K562 (cell line): ENCODE measurements around the gene MCEE.

Experiments used
- BRCA1 ChIP-seq, 2 experiments: fragments of 450-650 bp in 1 of 2; sonication (generic) in 1 of 2; formaldehyde crosslinking in 1 of 2; IDR thresholded peaks; 2 replicates each; pipeline versions ENCODE4 v1.5.0 to v1.6.1; 2017 to 2020; ENCODE audit warnings: mild to moderate bottlenecking in 1 of 2, missing genetic modification reagents in 1 of 2
- CHCHD3 ChIP-seq: fragments of 250-450 bp; sonication (Bioruptor Pico); IDR thresholded peaks from 2 replicates; pipeline ENCODE4 v2.1.2; 2022; ENCODE audit warnings: mild to moderate bottlenecking
- CHD1 ChIP-seq: fragments of 200-600 bp; sonication (generic); IDR thresholded peaks from one replicate; pipeline ENCODE4 v1.6.1; 2012; ENCODE audit warnings: mild to moderate bottlenecking, moderate library complexity, low read length, inconsistent platforms
- GATA2 ChIP-seq: sonication (generic); formaldehyde crosslinking; IDR thresholded peaks from 2 replicates; pipeline ENCODE4 v1.4.0; 2020; ENCODE audit warnings: mild to moderate bottlenecking, missing genetic modification reagents
- HDAC6 ChIP-seq: IDR thresholded peaks from 2 replicates; pipeline ENCODE4 v1.6.1; 2012; ENCODE audit warnings: low read depth, mild to moderate bottlenecking, control low read depth, inconsistent platforms, low read length, moderate library complexity
- JUND ChIP-seq, 2 experiments: IDR thresholded peaks; 2 replicates in 1 of 2; 3 replicates in 1 of 2; pipeline ENCODE4 v1.6.1; 2011; ENCODE audit warnings: borderline replicate concordance in 2 of 2, low read depth in 2 of 2, low read length in 2 of 2, improper control_type of control experiment in 1 of 2, missing biosample characterization in 1 of 2, missing genetic modification characterization in 1 of 2, missing genetic modification reagents in 1 of 2
- KDM5B ChIP-seq: fragments of 200-600 bp; sonication (generic); IDR thresholded peaks from 2 replicates; pipeline ENCODE4 v1.6.1; 2012; ENCODE audit warnings: low read depth, mild to moderate bottlenecking, moderate library complexity, low read length, control low read depth, inconsistent platforms; ENCODE audit not compliant: insufficient replicate concordance
- MCM5 ChIP-seq: fragments of 450-650 bp; IDR thresholded peaks from 2 replicates; pipeline ENCODE4 v1.6.1; 2016; ENCODE audit warnings: low read depth
- POLR2A ChIP-seq: fragments of 450-650 bp; conservative IDR thresholded peaks from 2 replicates; pipeline ENCODE4 v1.6.1; 2016
- SMAD1 ChIP-seq: fragments of 150-350 bp; IDR thresholded peaks from 2 replicates; pipeline ENCODE4 v1.6.1; 2014; ENCODE audit warnings: low read length, low read depth; ENCODE audit not compliant: partially characterized antibody
- SPI1 ChIP-seq: IDR thresholded peaks from 2 replicates; pipeline ENCODE4 v1.6.1; 2011; ENCODE audit warnings: low read depth, low read length, control low read depth, borderline replicate concordance
- ZNF12 ChIP-seq: sonication (generic); formaldehyde crosslinking; IDR thresholded peaks from 2 replicates; pipeline ENCODE4 v1.4.0; 2020; ENCODE audit warnings: mild to moderate bottlenecking, missing genetic modification reagents
- TF ChIP-seq, protein P1 (sequence below): sonication (generic); formaldehyde crosslinking; IDR thresholded peaks from 2 replicates; pipeline ENCODE4 v1.8.1; 2023; ENCODE audit warnings: mild to moderate bottlenecking, missing genetic modification reagents

DNA sequence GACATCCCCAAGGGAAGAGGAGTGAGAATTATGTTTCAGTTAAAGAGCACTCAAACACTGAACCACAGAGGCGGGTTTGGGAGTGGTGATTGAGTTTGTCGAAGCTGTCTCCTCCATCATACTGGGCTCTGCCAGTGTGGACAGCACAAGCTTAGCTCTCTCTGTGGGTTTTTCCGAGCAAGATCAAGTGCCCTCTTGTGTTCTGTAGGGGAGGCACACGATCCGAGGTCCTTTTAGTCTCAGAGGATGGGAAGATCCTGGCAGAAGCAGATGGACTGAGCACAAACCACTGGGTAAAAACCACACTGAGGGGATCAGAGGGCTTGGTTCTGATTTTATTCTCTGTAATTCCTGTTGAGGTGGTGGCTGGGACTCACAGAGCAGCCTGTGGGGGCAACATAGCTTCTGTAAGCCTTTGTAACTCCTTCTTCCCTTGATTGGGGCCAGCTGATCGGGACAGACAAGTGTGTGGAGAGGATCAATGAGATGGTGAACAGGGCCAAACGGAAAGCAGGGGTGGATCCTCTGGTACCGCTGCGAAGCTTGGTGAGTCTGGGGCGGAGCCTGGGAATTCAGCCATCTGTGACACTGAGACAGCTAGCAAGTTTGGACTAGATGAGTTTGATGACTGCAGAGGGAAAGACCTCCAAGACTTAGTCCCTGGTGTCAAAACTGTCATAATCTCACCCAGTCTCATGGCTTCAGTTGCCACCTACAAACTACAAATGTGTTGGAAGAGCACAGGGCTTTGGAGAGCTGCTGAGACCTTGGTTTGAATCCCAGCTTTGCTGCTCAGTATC lies 59.5 kb downstream of the MCEE start:
- TF ChIP-seq SPI1 (no peak), GATA2 (CRISPR knock-in tag) (no peak), POLR2A (no peak), HDAC6 (no peak), SMAD1 (no peak), ZNF12 (no peak), MCM5 (no peak), CHD1 (no peak), BRCA1 (IDR thresholded peaks at IDR 0.05) (no peak), BRCA1 (CRISPR knock-in tag; IDR thresholded peaks at IDR 0.05) (no peak), CHCHD3 (no peak), KDM5B (no peak), JUND (IDR thresholded peaks at IDR 0.05; ENCODE audit: borderline replicate concordance, low read depth, low read length) (no peak), JUND (tag; IDR thresholded peaks at IDR 0.05; ENCODE audit: borderline replicate concordance, low read depth, low read length) (no peak)
- TF ChIP-seq, protein P1, sequence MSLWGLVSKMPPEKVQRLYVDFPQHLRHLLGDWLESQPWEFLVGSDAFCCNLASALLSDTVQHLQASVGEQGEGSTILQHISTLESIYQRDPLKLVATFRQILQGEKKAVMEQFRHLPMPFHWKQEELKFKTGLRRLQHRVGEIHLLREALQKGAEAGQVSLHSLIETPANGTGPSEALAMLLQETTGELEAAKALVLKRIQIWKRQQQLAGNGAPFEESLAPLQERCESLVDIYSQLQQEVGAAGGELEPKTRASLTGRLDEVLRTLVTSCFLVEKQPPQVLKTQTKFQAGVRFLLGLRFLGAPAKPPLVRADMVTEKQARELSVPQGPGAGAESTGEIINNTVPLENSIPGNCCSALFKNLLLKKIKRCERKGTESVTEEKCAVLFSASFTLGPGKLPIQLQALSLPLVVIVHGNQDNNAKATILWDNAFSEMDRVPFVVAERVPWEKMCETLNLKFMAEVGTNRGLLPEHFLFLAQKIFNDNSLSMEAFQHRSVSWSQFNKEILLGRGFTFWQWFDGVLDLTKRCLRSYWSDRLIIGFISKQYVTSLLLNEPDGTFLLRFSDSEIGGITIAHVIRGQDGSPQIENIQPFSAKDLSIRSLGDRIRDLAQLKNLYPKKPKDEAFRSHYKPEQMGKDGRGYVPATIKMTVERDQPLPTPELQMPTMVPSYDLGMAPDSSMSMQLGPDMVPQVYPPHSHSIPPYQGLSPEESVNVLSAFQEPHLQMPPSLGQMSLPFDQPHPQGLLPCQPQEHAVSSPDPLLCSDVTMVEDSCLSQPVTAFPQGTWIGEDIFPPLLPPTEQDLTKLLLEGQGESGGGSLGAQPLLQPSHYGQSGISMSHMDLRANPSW (CRISPR knock-in tag), result no peak
